Osteocyte (in vitro differentiated cells): Measurements from ENCODE around the gene KDM5B. TPM values are rescaled to one million over a fixed set of nuclear protein-coding genes. Genes with fewer than 3 reads are reported as not detected.

Source experiments
- DNase-seq: peaks from one replicate; pipeline ENCODE4 v3.0.0; 2021; ENCODE audit warnings: mixed read lengths; ENCODE audit not compliant: unreplicated experiment; ENCODE audit errors: extremely low spot score
- H3K27ac Mint-ChIP-seq: one replicate; pipeline ENCODE4 v1.8.0; 2021; ENCODE audit warnings: mild to moderate bottlenecking, mixed read lengths; ENCODE audit not compliant: unreplicated experiment
- H3K27me3 Mint-ChIP-seq: one replicate; pipeline ENCODE4 v1.8.0; 2021; ENCODE audit warnings: mixed read lengths; ENCODE audit not compliant: unreplicated experiment
- H3K36me3 Mint-ChIP-seq: one replicate; pipeline ENCODE4 v1.8.0; 2021; ENCODE audit warnings: mixed read lengths; ENCODE audit not compliant: unreplicated experiment
- H3K4me1 Mint-ChIP-seq: one replicate; pipeline ENCODE4 v1.8.0; 2021; ENCODE audit warnings: mixed read lengths; ENCODE audit not compliant: unreplicated experiment
- H3K4me3 Mint-ChIP-seq: one replicate; pipeline ENCODE4 v1.8.0; 2021; ENCODE audit warnings: mild to moderate bottlenecking, moderate library complexity, mixed read lengths; ENCODE audit not compliant: unreplicated experiment
- H3K9me3 Mint-ChIP-seq: one replicate; pipeline ENCODE4 v1.8.0; 2021; ENCODE audit warnings: mixed read lengths; ENCODE audit not compliant: unreplicated experiment
- CTCF ChIP-seq: fragments of 200-600 bp; sonication (generic); IDR thresholded peaks from 2 replicates; pipeline ENCODE4 v1.5.0; 2021; ENCODE audit warnings: antibody characterized with exemption, mild to moderate bottlenecking, moderate library complexity
- long read RNA-seq: library from polyadenylated mRNA; unstranded; transcript quantifications from one replicate; pipeline ENCODE4 v2.0.0, GENCODE V29; 2021
- total RNA-seq: library from RNA; stranded (reverse); gene quantifications from 2 replicates; pipeline ENCODE4 v1.2.1, GENCODE V29; 2021

The KDM5B gene
- total RNA-seq = 152 and 157 TPM in 2 replicates
- long read RNA-seq, full-length matches to known transcripts = 67 of 303 reads
- long read RNA-seq, partial matches to known transcripts = 224 of 303 reads
- long read RNA-seq, other reads (novel, unspliced or antisense) = 12 of 303 reads

GRCh38 chr1:202807926-202808757 is at the start of gene KDM5B:
TSS of gene KDM5B (minus strand) at chr1:202808421. CDS start at chr1:202808305, 116 bp downstream.
- H3K9me3 Mint-ChIP-seq = no peaks in the 10 kb centered on the region

GRCh38 chr1:202857136-202857610 is 49.0 kb upstream of the KDM5B start:
- DNase-seq = no peak
- no peaks in the 10 kb centered on the region for H3K9me3 Mint-ChIP-seq
- no peaks in the 10 kb centered on the region for H3K27me3 Mint-ChIP-seq
- no peak for TF ChIP-seq CTCF
- peaks cover 5% of the 10 kb centered on the region for H3K4me1 Mint-ChIP-seq
- no peaks in the 10 kb centered on the region for H3K36me3 Mint-ChIP-seq
- no peak overlapping the region for H3K27ac Mint-ChIP-seq
- no peak overlapping the region for H3K4me3 Mint-ChIP-seq

More at GRCh38 chr1:202807926-202808757, at the start of gene KDM5B:
- Mint-ChIP-seq H3K36me3 (no peaks in the 10 kb centered on the region), H3K27me3 (no peaks in the 10 kb centered on the region), H3K27ac (peak within 1 kb of the TSS; percentile 64), H3K4me1 (peaks cover 60% of the 10 kb centered on the region), H3K4me3 (peak within 1 kb of the TSS; percentile 88)
- no peak for TF ChIP-seq CTCF
- peak; percentile 91 for DNase-seq

GRCh38 chr1:202856014-202856413 is 47.8 kb upstream of the KDM5B start:
- no peaks in the 10 kb centered on the region for H3K36me3 Mint-ChIP-seq
- DNase-seq = no peak
- no peaks in the 10 kb centered on the region for H3K9me3 Mint-ChIP-seq
- H3K27ac Mint-ChIP-seq = no peak overlapping the region
- TF ChIP-seq CTCF = no peak
- H3K27me3 Mint-ChIP-seq = no peaks in the 10 kb centered on the region
- no peaks in the 10 kb centered on the region for H3K4me1 Mint-ChIP-seq
- no peak overlapping the region for H3K4me3 Mint-ChIP-seq

GRCh38 chr1:202854787-202855186 is 46.6 kb upstream of the KDM5B start:
- no peak for TF ChIP-seq CTCF
- H3K9me3 Mint-ChIP-seq = no peaks in the 10 kb centered on the region
- no peaks in the 10 kb centered on the region for H3K36me3 Mint-ChIP-seq

More at GRCh38 chr1:202854787-202855186, 46.6 kb upstream of the KDM5B start:
- H3K27ac Mint-ChIP-seq = no peak overlapping the region
- DNase-seq = no peak
- H3K4me3 Mint-ChIP-seq = no peak overlapping the region
- no peaks in the 10 kb centered on the region for H3K4me1 Mint-ChIP-seq
- H3K27me3 Mint-ChIP-seq = no peaks in the 10 kb centered on the region
